Cerebellar nuclear complex (tissue), 1 donor: ENCODE results near the gene CDH7.

Experiments
- DNase-seq, 2 experiments: peaks; one replicate each; lab custom pipeline; 2025; lab: John Stamatoyannopoulos, UW

Gene CDH7, protein sequence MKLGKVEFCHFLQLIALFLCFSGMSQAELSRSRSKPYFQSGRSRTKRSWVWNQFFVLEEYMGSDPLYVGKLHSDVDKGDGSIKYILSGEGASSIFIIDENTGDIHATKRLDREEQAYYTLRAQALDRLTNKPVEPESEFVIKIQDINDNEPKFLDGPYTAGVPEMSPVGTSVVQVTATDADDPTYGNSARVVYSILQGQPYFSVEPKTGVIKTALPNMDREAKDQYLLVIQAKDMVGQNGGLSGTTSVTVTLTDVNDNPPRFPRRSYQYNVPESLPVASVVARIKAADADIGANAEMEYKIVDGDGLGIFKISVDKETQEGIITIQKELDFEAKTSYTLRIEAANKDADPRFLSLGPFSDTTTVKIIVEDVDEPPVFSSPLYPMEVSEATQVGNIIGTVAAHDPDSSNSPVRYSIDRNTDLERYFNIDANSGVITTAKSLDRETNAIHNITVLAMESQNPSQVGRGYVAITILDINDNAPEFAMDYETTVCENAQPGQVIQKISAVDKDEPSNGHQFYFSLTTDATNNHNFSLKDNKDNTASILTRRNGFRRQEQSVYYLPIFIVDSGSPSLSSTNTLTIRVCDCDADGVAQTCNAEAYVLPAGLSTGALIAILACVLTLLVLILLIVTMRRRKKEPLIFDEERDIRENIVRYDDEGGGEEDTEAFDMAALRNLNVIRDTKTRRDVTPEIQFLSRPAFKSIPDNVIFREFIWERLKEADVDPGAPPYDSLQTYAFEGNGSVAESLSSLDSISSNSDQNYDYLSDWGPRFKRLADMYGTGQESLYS

DNA sequence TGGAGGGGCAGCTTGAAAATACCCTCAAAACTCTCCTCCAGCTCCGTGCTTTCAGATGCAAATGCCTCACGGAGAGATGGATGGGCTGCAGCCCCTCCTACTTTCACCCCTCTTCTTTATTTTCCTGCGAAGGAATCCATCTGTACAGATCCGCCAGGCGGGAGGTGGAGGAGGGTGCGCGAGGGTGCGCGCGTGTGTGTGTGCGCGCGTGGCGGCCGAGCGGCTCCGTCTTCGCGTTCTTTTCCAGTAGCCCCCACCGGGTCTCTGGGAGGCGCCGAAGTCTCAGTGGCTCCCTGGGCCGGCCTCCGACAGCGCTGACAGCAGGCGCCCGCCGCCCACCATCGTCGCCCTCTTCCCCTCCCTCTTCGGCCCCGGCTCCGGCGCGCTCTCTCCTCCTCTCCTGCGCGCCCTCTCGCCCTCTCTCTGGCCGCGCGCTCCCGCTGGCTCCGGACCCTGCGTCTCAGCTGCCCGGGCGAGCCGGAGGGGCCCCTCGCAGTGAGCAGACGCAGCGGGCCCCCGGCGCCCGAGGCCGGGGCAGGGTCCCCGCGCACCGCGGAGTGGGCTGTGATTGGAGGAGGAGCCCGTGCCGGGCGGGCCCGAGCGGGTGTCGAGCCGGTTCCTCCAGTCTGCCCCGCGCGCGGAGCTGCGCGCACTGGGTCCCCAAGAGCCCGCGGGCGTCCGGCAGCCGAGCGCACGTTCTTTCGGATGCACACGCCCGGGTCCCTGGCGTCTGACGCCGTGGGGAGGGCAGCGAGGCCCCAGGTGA lies at the start of gene CDH7:
Gene CDH7 (plus strand): TSS at position 624 of the 766 bp plus-strand sequence. CDS start 11,831 bp downstream, outside the sequence.
- no peak for DNase-seq

DNA sequence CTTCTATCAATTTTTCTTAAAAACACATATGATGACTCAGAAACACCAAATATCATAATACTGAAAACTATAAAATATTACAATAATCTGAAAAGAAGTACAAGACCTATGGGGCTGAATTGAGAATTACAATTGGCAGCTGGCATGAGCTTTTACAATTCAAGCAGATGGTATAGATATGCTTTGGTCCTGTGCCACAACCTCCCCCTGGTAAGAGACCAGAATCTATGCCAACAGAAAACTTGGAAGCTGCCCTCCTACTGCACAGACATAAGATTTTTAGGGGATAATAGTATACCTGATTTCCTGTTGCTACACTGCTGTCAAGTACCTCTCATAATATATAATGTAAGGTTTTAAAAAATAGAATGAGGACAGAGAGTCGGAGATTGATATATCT lies 46.8 kb upstream of the CDH7 start:
- DNase-seq: no peak

DNA sequence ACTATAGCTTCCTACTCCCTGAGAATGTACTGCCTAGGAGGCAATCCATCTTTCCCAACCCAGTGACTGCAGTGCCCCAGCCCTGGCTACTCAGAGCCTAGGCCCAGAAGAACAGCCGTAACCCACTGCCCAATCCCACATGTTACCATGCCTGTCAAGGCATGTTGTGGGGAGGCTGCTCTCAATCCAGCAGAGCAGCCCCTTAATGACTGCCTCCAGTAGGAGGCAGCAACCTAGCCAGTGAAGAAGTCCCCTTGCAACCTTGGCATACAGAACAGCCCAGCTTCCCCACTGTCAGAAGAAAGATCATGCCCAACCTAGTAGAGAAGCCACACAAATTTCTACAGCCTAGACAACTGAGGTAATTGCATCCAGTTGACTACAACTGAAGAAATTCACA lies 44.2 kb upstream of the CDH7 start:
- DNase-seq: no peak

DNA sequence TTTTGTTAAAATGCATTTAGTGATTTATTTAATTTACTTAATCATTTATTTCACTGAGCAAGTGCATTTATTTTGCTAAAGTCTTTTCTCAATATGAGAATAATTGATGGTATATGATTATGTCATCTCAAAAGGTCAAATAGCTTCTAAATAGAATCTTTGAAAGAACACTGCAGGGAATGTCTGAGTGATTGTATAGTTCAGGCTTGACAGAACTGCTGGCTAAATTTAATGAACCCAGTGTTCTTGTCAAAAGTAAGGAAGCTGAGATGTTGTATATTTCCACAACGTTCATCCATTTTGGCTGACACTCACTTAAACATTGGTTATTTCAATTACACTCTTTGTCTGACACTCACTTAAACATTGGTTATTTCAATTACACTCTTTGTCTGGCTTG lies 39.3 kb upstream of the CDH7 start:
- no peak for DNase-seq

- DNase-seq: peak in 1 of 2 experiments; percentile 59
Observed at GRCh38 chr18:65721619-65722018, 29.2 kb upstream of the CDH7 start.

- DNase-seq: peak in 1 of 2 experiments; percentile 34
Observed at GRCh38 chr18:65725251-65726050, 25.4 kb upstream of the CDH7 start.

DNA sequence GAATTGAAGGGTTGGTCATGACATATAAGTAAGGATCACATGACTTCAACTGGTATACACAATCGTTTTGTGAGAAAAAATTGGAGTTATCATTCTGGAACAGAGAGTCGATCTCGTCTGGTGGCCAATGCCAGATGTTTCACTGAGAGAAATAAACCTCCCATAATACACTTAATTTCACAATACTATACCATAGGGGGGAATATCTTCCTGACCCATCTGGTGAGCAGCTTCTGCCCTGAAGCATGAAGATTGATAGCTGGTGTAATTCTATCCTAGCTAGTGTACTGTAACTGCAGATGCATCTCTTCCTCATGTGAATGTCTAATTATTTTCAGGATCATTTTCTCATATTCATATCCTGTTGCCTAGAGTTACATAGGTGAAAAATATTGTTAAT lies 15.7 kb upstream of the CDH7 start:
- DNase-seq: no peak

GRCh38 chr18:65737471-65737955 lies 13.3 kb upstream of the CDH7 start:
- no peak for DNase-seq

GRCh38 chr18:65746936-65747335 lies 3.9 kb upstream of the CDH7 start:
- DNase-seq: no peak

DNA sequence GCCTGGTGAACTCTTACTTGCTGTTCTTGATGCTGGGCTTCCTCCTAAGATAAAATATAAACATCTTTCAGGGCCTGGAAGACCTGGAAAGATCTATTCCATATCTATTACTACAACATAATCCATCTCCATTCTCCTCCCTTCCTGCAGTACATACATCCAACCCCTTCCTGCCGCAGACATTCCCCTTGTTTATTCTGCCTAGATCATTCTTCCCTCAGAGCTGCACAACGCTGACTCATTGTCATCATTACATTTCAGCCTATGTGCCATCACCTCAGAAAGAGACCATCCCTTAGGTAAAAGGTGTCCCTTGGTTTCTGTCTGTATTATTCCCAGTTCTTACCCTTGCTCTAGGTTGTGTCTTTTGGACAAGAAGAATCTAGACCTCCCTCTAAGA lies 2.5 kb upstream of the CDH7 start:
- no peak for DNase-seq

DNA sequence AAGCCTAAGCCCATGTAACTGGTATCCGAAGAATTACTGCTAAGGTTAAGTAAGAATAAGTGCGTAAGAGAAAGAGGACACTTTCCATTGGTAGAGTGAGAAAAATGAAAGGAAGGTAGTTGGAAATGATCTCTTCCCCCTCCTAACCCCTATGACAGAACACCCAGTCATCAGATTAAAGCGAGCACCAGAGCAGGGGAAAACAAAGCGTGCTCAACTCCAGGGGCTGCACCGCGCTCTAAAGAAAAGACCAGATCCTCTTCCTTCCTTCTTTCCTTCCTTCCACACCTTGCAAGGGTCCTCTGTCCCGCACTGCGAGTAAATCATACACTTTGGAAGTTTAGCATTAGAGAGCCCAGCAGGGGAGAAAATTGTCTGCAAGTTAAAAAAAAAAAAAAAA lies 971 bp upstream of the CDH7 start:
- no peak for DNase-seq

- no peak for DNase-seq
Observed at GRCh38 chr18:65751155-65752085, 608 bp downstream of the CDH7 start.

DNA sequence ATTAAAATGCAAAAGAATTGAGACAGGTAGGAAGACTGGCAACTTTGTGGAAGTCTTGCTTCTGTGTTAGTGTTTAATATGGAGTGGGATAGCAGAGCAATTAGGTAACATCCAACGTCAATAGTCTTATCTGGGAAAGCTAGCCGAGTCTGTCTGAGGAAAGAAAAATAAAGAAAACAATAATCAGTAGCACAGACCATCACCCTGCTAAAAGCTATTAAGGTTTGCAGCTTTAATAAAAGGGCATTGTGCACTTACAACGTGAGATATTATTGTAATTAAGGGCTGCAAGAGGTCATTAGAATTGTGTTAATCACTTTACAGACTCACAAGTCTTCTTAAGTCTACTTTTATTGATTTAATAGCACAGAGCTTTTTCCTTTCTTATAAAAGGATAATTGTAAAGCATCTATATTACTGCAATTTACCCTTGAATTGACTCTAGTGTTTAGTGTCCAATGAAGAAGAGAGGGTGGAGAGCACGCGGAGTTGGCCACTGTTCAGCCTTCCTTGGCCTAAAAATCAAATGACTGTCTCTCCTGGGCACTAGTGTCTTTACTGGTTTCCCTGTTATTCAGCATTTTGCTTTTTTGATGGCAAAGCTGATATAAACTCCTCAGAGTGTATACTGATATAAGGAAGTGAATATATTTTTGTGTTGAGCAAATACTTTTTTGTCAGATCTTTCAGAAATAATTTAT lies 2.0 kb downstream of the CDH7 start:
- DNase-seq: no peak

GRCh38 chr18:65753520-65753919 lies 2.7 kb downstream of the CDH7 start:
- DNase-seq: peak in 1 of 2 experiments; percentile 72

- no peak for DNase-seq
Observed at GRCh38 chr18:65754121-65754520, 3.3 kb downstream of the CDH7 start.

- DNase-seq: peak in 1 of 2 experiments; percentile 29
Observed at GRCh38 chr18:65755616-65756015, 4.8 kb downstream of the CDH7 start.

DNA sequence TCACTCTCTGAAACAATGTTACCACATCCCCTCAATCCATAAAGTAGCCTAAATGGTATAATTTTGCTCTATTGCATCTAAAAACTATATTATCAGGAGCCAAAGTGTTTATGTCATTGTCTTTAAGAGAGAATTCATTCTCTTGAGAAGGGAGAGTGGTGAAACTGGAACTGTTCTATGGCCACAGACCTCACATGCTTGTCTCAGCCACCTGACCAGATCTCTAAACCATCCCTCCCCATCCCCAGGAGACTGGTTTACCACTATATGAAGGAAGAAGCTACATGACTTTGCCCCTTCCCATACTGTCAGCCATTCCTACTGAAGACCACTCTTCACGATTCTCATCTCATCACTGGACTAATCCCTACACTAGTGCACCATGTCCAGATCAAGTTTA lies 9.6 kb downstream of the CDH7 start:
- no peak for DNase-seq

DNA sequence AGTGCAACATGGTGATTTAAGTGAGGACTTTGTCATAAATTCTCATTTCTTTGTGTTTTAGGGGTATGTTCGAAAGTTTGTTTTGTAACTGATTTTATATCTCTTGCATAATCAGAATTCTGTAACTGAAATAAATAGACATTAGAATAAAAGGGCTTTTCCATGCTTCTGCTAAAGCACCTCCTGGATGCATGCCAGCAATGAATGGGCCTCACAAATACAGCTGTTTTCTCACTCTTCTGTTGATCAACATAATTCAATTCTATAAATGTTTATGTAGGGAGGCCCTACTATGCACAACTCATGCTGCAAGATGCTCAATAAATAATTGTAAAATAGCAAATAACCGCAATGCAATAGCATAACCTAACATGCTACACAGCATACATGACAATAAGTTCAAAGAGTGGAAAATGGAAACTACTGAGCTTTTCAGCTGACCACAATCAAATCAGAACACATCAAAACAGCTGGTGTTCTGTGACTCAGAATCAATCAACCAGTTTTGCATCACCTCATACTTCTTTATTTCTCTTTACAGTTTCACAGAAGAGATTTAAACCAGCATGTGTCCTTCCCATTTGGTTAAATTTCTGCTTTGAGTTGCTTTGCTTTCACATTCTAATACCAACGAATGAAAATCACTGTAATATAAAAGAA lies 11.0 kb downstream of the CDH7 start:
- DNase-seq: no peak

GRCh38 chr18:65762556-65762955 lies 11.7 kb downstream of the CDH7 start:
- DNase-seq: no peak
